Heart left ventricle (tissue), 16 donors: ENCODE data around the gene ZNF423. TPM values are rescaled to one million over a fixed set of nuclear protein-coding genes. Genes with fewer than 3 reads are reported as not detected.
A peak's percentile ranks its signal among the peaks of the same experiment; 100 is the strongest.

Experiments
- ATAC-seq, 4 donors: fragments of 200-7000 bp; cut with Tn5 transposase; one replicate each; pipeline ENCODE4 v1.9.1; 2020 to 2022; ENCODE audit warnings: moderate library complexity in 4 of 4, mild to moderate bottlenecking in 3 of 4, moderate number of reproducible peaks in 1 of 4
- DNase-seq, 5 donors: peaks; one replicate each; pipeline ENCODE4 v3.0.0-alpha.2; 2020
- H3K27ac ChIP-seq, 12 donors: fragments of 200-600 bp; sonication (generic) in 4 of 12; one replicate each; pipeline versions ENCODE4 v1.5.0 to v1.8.0; 2016 to 2022; ENCODE audit warnings: mild to moderate bottlenecking in 2 of 12
- H3K27me3 ChIP-seq, 9 donors: fragments of 200-600 bp; sonication (generic) in 2 of 9; one replicate each; pipeline versions ENCODE4 v1.5.1 to v1.8.0; 2016 to 2022; ENCODE audit warnings: mild to moderate bottlenecking in 3 of 9
- H3K36me3 ChIP-seq, 9 donors: fragments of 200-600 bp; sonication (generic) in 2 of 9; one replicate each; pipeline versions ENCODE4 v1.5.0 to v1.8.0; 2018 to 2022; ENCODE audit warnings: mild to moderate bottlenecking in 2 of 9
- H3K4me1 ChIP-seq, 12 donors: fragments of 200-600 bp; sonication (generic) in 4 of 12; one replicate each; pipeline versions ENCODE4 v1.5.0 to v1.8.0; 2016 to 2022; ENCODE audit warnings: mild to moderate bottlenecking in 3 of 12
- H3K4me3 ChIP-seq, 12 donors: fragments of 200-600 bp; sonication (generic) in 4 of 12; one replicate each; pipeline versions ENCODE4 v1.5.0 to v1.8.0; 2017 to 2022; ENCODE audit warnings: mild to moderate bottlenecking in 9 of 12, moderate library complexity in 4 of 12
- H3K9me3 ChIP-seq, 12 donors: fragments of 200-600 bp; sonication (generic) in 4 of 12; one replicate each; pipeline versions ENCODE4 v1.5.0 to v1.8.0; 2016 to 2022; ENCODE audit warnings: mild to moderate bottlenecking in 1 of 12
- CTCF ChIP-seq, 12 donors: fragments of 200-600 bp; sonication (generic) in 4 of 12; IDR thresholded peaks; one replicate each; pipeline versions ENCODE4 v1.5.0 to v1.8.0; 2018 to 2022; ENCODE audit warnings: antibody characterized with exemption in 12 of 12, mild to moderate bottlenecking in 5 of 12
- POLR2A ChIP-seq, 2 donors: fragments of 450-650 bp; IDR thresholded peaks; one replicate each; pipeline ENCODE4 v1.6.1; 2017; ENCODE audit warnings: antibody characterized with exemption in 2 of 2, mild to moderate bottlenecking in 2 of 2, moderate library complexity in 2 of 2
- WGBS, 4 donors: extraction: QIAGEN DNeasy Blood & Tissue Kit in 2 of 4; methylation state at CpG; one replicate each; pipeline versions ENCODE4 v1.1.5 to v1.1.7; 2013 to 2018; 5-methylcytosine and 5-hydroxymethylcytosine counted together
- intact Hi-C, 10 donors: fragments of 100-400 bp; cut with DNase I; formaldehyde crosslinking; loops; one replicate each; pipeline versions ENCODE4 v1.11.1 to v1.14.2; 2022
- polyA plus RNA-seq, 2 donors: library from polyadenylated mRNA; stranded (reverse); fragments of 200-250 nt; gene quantifications; one replicate each; pipeline ENCODE4 v1.2.3, GENCODE V29; 2013
- total RNA-seq, 9 donors: library from RNA; depleted of rRNA in 2 of 9; stranded (reverse); fragments of >200 nt in 2 of 9; fragmentation: NEBNext Ultra II Directional in 3 of 9; extraction: Animal tissue kit (Norgen Biotek cat#: 25700) in 3 of 9; gene quantifications; one replicate each; pipeline versions ENCODE4 v1.1.0 to v1.2.4, GENCODE V29; 2016 to 2023
- donor health status: ischemic (EF 13 %, LVEDD 7.1; RV severe dilation, severe dysfunction).
- donor health status: healthy with polysubstance abuse.
- donor health status: DM: no; HTN: yes; CAD: no.
- donor health status: DM: no; HTN: no; CAD: no.
- donor health status: ischemic (EF 25% LVEDD 6.9; RV normal size, moderate dysfunction).
- donor health status: ischemic (EF 25% LVEDD 5.7; RV mildly dilated, moderate dysfunction).
- donor health status: healthy.
- donor health status: DM: yes; HTN: yes; CAD: no.
- donor health status: ischemic (EF 35%, LVEDD 5.7; RV mildly dilated, moderate dysfunction).
- donor health status: nonischemic (EF 11% LVEDD 7.7; RV severe dilation, severe dysfunction).
- donor health status: DM: yes; HTN: yes; CAD: no.
- donor health status: PGD.
- donor health status: ischemic (EF 29% LVEDD 5.4; RV normal size, mild dysfunction).
- donor health status: nonischemic (EF 23%, LVEDD 6.1; RV moderate dilation, normal function).

Gene ZNF423
- total and polyA plus RNA-seq, 11 donors = 1.8 to 10.4 (median 5.7) TPM

DNA sequence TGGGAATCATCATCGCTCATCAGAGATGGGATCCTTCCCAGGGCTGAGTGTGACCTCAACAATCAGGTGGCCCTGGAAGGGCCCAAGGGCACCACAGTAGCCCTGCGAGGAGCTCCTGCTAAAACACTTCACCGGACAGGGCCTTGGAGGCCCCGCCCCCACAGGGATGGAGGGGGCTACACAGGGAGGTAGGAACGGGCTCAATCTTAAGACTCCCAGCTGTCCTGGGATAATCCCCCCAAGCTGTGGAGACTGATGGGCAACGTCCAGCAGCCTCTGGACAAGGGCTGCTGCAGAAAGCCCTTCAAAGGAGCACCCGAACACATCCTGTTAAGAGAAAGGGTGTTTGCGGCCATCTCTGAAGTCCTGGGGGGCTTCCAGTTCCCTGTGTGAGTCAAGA, 60.4 kb downstream of the ZNF423 start:
- WGBS, 4 donors = 92 to 96% (median 95%) methylated on average over 4 to 8 of the region's 8 CpGs
- no peak for TF ChIP-seq POLR2A (IDR thresholded peaks at IDR 0.05)
- TF ChIP-seq CTCF (IDR thresholded peaks at IDR 0.05) = no peak
- Histone ChIP-seq H3K27me3 (no peaks in the 10 kb centered on the region), H3K9me3 (no peaks in the 10 kb centered on the region), H3K4me1 (no peaks in the 10 kb centered on the region), H3K36me3 (no peaks in the 10 kb centered on the region), H3K4me3 (no peak overlapping the region), H3K27ac (no peak overlapping the region)
- intact Hi-C loops = no loop called here
- no peak for DNase-seq
- ATAC-seq = no peak

DNA sequence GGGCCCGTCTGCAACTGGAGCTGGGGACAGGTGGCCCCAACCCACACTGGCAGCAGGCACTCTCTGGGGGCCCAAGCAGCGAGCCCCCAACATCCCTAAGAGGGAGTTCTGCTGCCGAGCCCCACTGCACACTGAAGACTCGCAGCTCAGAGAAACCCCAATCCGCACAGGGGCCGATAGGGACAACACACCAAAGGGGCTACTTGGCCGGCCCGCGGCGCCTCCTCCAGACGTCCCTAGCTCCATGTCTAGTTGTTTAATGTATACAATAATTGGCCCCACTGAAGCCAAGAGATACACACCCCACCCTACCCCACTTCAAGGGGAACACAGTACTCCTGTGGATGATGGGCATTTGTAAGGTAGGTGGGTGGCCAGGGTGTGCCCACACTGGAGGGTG, 62.7 kb downstream of the ZNF423 start:
- H3K4me3 ChIP-seq = no peak overlapping the region
- 92 to 95% (median 93%) methylated on average over 11 of the region's 11 CpGs for WGBS, 4 donors
- DNase-seq (no peak), ATAC-seq (no peak)
- H3K36me3 ChIP-seq = no peaks in the 10 kb centered on the region
- no peak overlapping the region for H3K27ac ChIP-seq
- H3K27me3 ChIP-seq = no peaks in the 10 kb centered on the region
- no peaks in the 10 kb centered on the region for H3K9me3 ChIP-seq
- TF ChIP-seq CTCF (IDR thresholded peaks at IDR 0.05) = no peak
- peaks cover 0 to 10% (median 0%) of the 10 kb centered on the region in 12 donors for H3K4me1 ChIP-seq
- intact Hi-C loops = no loop called here

DNA sequence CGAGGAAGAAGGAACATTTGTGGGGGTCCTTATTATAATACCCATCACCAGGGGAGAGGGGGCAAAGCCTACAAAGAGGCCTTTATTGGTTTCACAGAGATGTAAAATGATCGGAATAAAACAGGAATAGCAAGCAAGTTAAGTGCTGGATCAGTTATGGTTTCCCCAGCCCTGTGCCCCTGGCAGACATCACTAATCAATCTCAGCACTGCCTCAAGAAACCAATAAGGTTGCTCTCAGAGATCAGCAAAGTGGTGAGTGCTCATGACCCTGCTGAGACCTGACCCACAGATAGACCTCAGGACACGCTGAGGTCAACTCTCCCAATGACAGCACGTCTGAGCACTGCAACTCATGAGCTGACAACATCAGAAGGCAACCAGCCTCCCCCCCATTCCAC, 66.3 kb downstream of the ZNF423 start:
- Histone ChIP-seq H3K36me3 (no peaks in the 10 kb centered on the region), H3K9me3 (no peaks in the 10 kb centered on the region), H3K27ac (peak overlapping the region in 2 of 12 donors; percentile 17 to 31), H3K4me1 (peaks cover 0 to 25% (median 0%) of the 10 kb centered on the region in 12 donors), H3K4me3 (no peak overlapping the region), H3K27me3 (no peaks in the 10 kb centered on the region)
- ATAC-seq (no peak), DNase-seq (no peak)
- TF ChIP-seq POLR2A (IDR thresholded peaks at IDR 0.05) (no peak), CTCF (IDR thresholded peaks at IDR 0.05) (no peak)
- intact Hi-C loops = no loop called here
- 96 to 100% (median 97%) methylated on average over 4 of the region's 4 CpGs for WGBS, 4 donors

- Histone ChIP-seq H3K27ac (peak overlapping the region in 6 of 12 donors; percentile 17 to 63 (median 41)), H3K36me3 (no peaks in the 10 kb centered on the region), H3K4me1 (peaks cover 0 to 25% (median 0%) of the 10 kb centered on the region in 12 donors), H3K27me3 (no peaks in the 10 kb centered on the region), H3K9me3 (no peaks in the 10 kb centered on the region), H3K4me3 (no peak overlapping the region)
- no peak for TF ChIP-seq POLR2A (IDR thresholded peaks at IDR 0.05)
- no peak for TF ChIP-seq CTCF (IDR thresholded peaks at IDR 0.05)
- ATAC-seq (peak in 2 of 4 donors; percentile 20 to 38), DNase-seq (no peak)
- intact Hi-C loops = no loop called here
- WGBS, 4 donors = 74 to 80% (median 77%) methylated on average over 7 of the region's 7 CpGs
Observed at GRCh38 chr16:49788986-49789385, 66.9 kb downstream of the ZNF423 start.
